HEK293 (cell line): ENCODE data around the gene BIRC7.

ENCODE experiments used
- CTCF ChIP-seq: fragments of 450-650 bp; formaldehyde crosslinking; IDR thresholded peaks from 2 replicates; pipeline ENCODE4 v1.5.1; 2016; ENCODE audit warnings: missing biosample characterization, missing genetic modification characterization
- PBX3 ChIP-seq: sonication (generic); formaldehyde crosslinking; IDR thresholded peaks from 2 replicates; pipeline ENCODE4 v1.8.1; 2022; ENCODE audit warnings: mild to moderate bottlenecking, moderate library complexity, missing genetic modification reagents
- YY1 ChIP-seq: fragments of 450-650 bp; formaldehyde crosslinking; IDR thresholded peaks from 2 replicates; pipeline ENCODE4 v1.5.1; 2018; ENCODE audit warnings: missing biosample characterization, missing genetic modification characterization
- ZNF114 ChIP-seq: fragments of 450-650 bp; formaldehyde crosslinking; IDR thresholded peaks from 2 replicates; pipeline ENCODE4 v1.5.0; 2017; ENCODE audit warnings: missing biosample characterization, missing genetic modification characterization
- ZNF292 ChIP-seq: fragments of 450-650 bp; formaldehyde crosslinking; IDR thresholded peaks from 2 replicates; pipeline ENCODE4 v1.5.1; 2016; ENCODE audit warnings: low read depth, missing biosample characterization, missing genetic modification characterization, borderline replicate concordance

DNA sequence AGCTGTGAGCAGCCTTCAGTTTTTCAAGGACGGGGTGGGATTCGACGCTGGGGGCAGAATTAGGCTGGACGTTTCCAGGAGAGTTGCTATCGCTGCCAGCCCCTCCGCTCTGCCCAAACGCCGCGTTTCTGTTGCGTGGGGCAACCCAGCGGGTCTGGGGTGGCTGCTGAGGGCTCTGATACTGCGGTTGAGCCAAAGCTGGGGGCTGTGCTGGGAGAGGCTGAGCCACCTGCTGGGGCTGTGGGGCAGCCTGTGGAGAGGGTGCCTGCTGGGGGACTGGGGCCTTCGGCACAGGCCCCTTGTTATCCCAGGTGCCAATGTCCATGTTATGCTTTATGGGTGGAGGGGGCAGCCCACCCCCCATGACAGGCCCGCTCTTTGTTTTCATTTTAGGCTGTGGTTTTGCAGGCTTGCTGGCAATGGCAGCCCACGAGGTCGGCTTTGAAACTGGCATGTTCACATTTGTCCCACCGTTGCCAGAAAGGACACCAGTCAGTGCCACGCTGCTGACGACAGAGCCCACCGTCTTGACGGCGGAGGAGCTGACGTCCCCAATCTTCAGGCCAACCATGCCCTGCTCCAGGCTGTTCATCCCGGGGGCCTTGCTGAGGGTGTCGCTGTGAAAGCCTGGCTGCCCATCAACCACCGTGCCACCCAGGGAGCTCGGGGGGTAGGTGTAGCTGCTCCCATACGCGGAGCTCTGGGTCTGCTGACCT is 32.7 kb upstream of the BIRC7 start:
- TF ChIP-seq YY1 = no peak
- no peak for TF ChIP-seq PBX3
- no peak for TF ChIP-seq CTCF (tag by site-specific recombination)
- TF ChIP-seq ZNF292 (tag by site-specific recombination) = no peak
- no peak for TF ChIP-seq ZNF114 (tag by site-specific recombination)
